DMS114 treated with DMSO at 0.1 percent for 48 hours (cell line): Measurements from ENCODE around the gene GLYATL1B.
A peak's percentile ranks its signal among the peaks of the same experiment; 100 is the strongest.
"Not testable (repeated sequence)": the region's sequence is repeated elsewhere in the genome, so short reads cannot be mapped to it uniquely, and the experiment has no call there.

ENCODE experiments used
- DNase-seq: peaks from one replicate; lab custom pipeline; 2025; ENCODE audit not compliant: unreplicated experiment; lab: John Stamatoyannopoulos, UW

GLYATL1B gene

GRCh38 chr11:59095972-59096575, 10.0 kb downstream of the GLYATL1B start:
- not testable (repeated sequence) for DNase-seq

- peak; percentile 3 for DNase-seq
Measured at GRCh38 chr11:59097113-59097708, 11.1 kb downstream of the GLYATL1B start.

- not testable (repeated sequence) for DNase-seq
Measured at GRCh38 chr11:59097938-59098337, 11.8 kb downstream of the GLYATL1B start.

- peak; percentile 36 for DNase-seq
Measured at GRCh38 chr11:59102259-59102765, 16.2 kb downstream of the GLYATL1B start.

- peak; percentile 71 for DNase-seq
Measured at GRCh38 chr11:59106363-59107336, 20.5 kb downstream of the GLYATL1B start, which contains the start of gene FAM111B. TSS of gene FAM111B (plus strand) at chr11:59107237. CDS start at chr11:59109626, 2,389 bp downstream.

GRCh38 chr11:59107721-59108120, 21.6 kb downstream of the GLYATL1B start:
- DNase-seq = not testable (repeated sequence)

- no peak for DNase-seq
Measured at GRCh38 chr11:59112494-59112893, 26.4 kb downstream of the GLYATL1B start.

GRCh38 chr11:59114344-59114743, 28.2 kb downstream of the GLYATL1B start:
- DNase-seq = no peak

- DNase-seq = no peak
Measured at GRCh38 chr11:59115553-59115952, 29.4 kb downstream of the GLYATL1B start.

GRCh38 chr11:59117774-59118173, 31.7 kb downstream of the GLYATL1B start:
- no peak for DNase-seq

GRCh38 chr11:59119826-59120225, 33.7 kb downstream of the GLYATL1B start:
- DNase-seq = no peak

- DNase-seq = peak; percentile 53
Measured at GRCh38 chr11:59135648-59136461, 49.7 kb downstream of the GLYATL1B start.

- DNase-seq = not testable (repeated sequence)
Measured at GRCh38 chr11:59136551-59136950, 50.4 kb downstream of the GLYATL1B start.

- no peak for DNase-seq
Measured at GRCh38 chr11:59137190-59137589, 51.1 kb downstream of the GLYATL1B start.

GRCh38 chr11:59138643-59139042, 52.5 kb downstream of the GLYATL1B start:
- DNase-seq = no peak

GRCh38 chr11:59141191-59141590, 55.1 kb downstream of the GLYATL1B start:
- DNase-seq = no peak

GRCh38 chr11:59141673-59142460, 55.8 kb downstream of the GLYATL1B start:
- DNase-seq = no peak

GRCh38 chr11:59142530-59143507, 56.7 kb downstream of the GLYATL1B start, which contains the start of gene FAM111A:
TSS of gene FAM111A (plus strand) at chr11:59142856. CDS start at chr11:59148873, 6,017 bp downstream.
- peak; percentile 48 for DNase-seq
